ENCODE results near the gene ALDH2. TPM values are rescaled to one million over a fixed set of nuclear protein-coding genes. Genes with fewer than 3 reads are reported as not detected.

The ALDH2 gene
- total RNA-seq, 2 experiments from 2014 or later, result 3.2 to 3.8 TPM

GRCh38 chr12:111785651-111786050, 18.9 kb downstream of the ALDH2 start:
- Mint-ChIP-seq H3K4me1 (ENCODE audit: low read depth) (no peaks in the 10 kb centered on the region), H3K27me3 (no peaks in the 10 kb centered on the region), H3K27ac (no peak overlapping the region), H3K9me3 (peaks cover 3% of the 10 kb centered on the region), H3K4me3 (no peak overlapping the region), H3K36me3 (ENCODE audit: low read depth) (no peaks in the 10 kb centered on the region)
- ATAC-seq, result no peak
- no peak for TF ChIP-seq CTCF (IDR thresholded peaks at IDR 0.05)
- ChIA-PET POLR2A (no interaction called here), CTCF (interaction anchor here (1.1 kb wide), 1 partner anchor 27 kb away, joined by 4 read pairs; no protein-coding TSS in a partner anchor)
- intact Hi-C loops (cut with micrococcal nuclease), result no loop called here
- DNase-seq, result no peak

GRCh38 chr12:111788178-111788654, 21.5 kb downstream of the ALDH2 start:
- ATAC-seq, result no peak

GRCh38 chr12:111789779-111790178, 23.0 kb downstream of the ALDH2 start:
- Mint-ChIP-seq H3K27me3 (no peaks in the 10 kb centered on the region), H3K4me1 (ENCODE audit: low read depth) (no peaks in the 10 kb centered on the region), H3K4me3 (no peak overlapping the region), H3K9me3 (no peaks in the 10 kb centered on the region), H3K36me3 (ENCODE audit: low read depth) (no peaks in the 10 kb centered on the region), H3K27ac (no peak overlapping the region)
- no peak for TF ChIP-seq CTCF (IDR thresholded peaks at IDR 0.05)
- intact Hi-C loops (cut with micrococcal nuclease), result no loop called here
- DNase-seq (no peak), ATAC-seq (no peak)
- ChIA-PET CTCF (interaction anchor here (1.1 to 1.9 kb wide), 2 partner anchors 23 to 33 kb away, joined by 3 to 5 read pairs; no protein-coding TSS in a partner anchor), POLR2A (interaction anchor here (1.2 kb wide), 1 partner anchor 245 kb away, joined by 3 read pairs; no protein-coding TSS in a partner anchor)

More at GRCh38 chr12:111788178-111788654, 21.5 kb downstream of the ALDH2 start:
- no peak for DNase-seq
- H3K4me1 Mint-ChIP-seq (ENCODE audit: low read depth), result no peaks in the 10 kb centered on the region
- POLR2A ChIA-PET, result no interaction called here
- no peaks in the 10 kb centered on the region for H3K9me3 Mint-ChIP-seq
- intact Hi-C loops (cut with micrococcal nuclease), result no loop called here
- no peak for TF ChIP-seq CTCF (IDR thresholded peaks at IDR 0.05)
- no peak overlapping the region for H3K4me3 Mint-ChIP-seq
- CTCF ChIA-PET, result interaction anchor here (0.7 to 1.9 kb wide), 2 partner anchors 25 to 1367 kb away, joined by 3 to 5 read pairs; no protein-coding TSS in a partner anchor
- no peaks in the 10 kb centered on the region for H3K36me3 Mint-ChIP-seq (ENCODE audit: low read depth)
- H3K27ac Mint-ChIP-seq, result no peak overlapping the region
- no peaks in the 10 kb centered on the region for H3K27me3 Mint-ChIP-seq

GRCh38 chr12:111791507-111791906, 24.8 kb downstream of the ALDH2 start:
- CTCF ChIA-PET, result no interaction called here
- no peaks in the 10 kb centered on the region for H3K36me3 Mint-ChIP-seq (ENCODE audit: low read depth)

More at GRCh38 chr12:111791507-111791906, 24.8 kb downstream of the ALDH2 start:
- H3K4me3 Mint-ChIP-seq, result no peak overlapping the region
- intact Hi-C loops (cut with micrococcal nuclease), result no loop called here
- H3K4me1 Mint-ChIP-seq (ENCODE audit: low read depth), result no peaks in the 10 kb centered on the region
- no peak for ATAC-seq
- POLR2A ChIA-PET, result no interaction called here
- no peak overlapping the region for H3K27ac Mint-ChIP-seq
- no peaks in the 10 kb centered on the region for H3K9me3 Mint-ChIP-seq
- no peaks in the 10 kb centered on the region for H3K27me3 Mint-ChIP-seq
- no peak for TF ChIP-seq CTCF (IDR thresholded peaks at IDR 0.05)
- DNase-seq, result no peak

Measured in activated CD8-positive, alpha-beta T cell treated with anti-CD3 and anti-CD28 coated beads for 36 hours (primary cell).